Progenitor cell of endocrine pancreas (in vitro differentiated cells): ENCODE measurements around the gene FOXP1. TPM values are rescaled to one million over a fixed set of nuclear protein-coding genes. Genes with fewer than 3 reads are reported as not detected.
A peak's percentile ranks its signal among the peaks of the same experiment; 100 is the strongest.

Experiments used
- DNase-seq: peaks from one replicate; pipeline ENCODE4 v3.0.0; 2021; ENCODE audit warnings: low spot score; ENCODE audit not compliant: unreplicated experiment
- H3K27ac Mint-ChIP-seq: 2 replicates; pipeline ENCODE4 v1.8.0; 2021; ENCODE audit warnings: mild to moderate bottlenecking, moderate library complexity, mixed read lengths
- H3K27me3 Mint-ChIP-seq: 2 replicates; pipeline ENCODE4 v1.8.0; 2021; ENCODE audit warnings: mixed read lengths
- H3K36me3 Mint-ChIP-seq: 2 replicates; pipeline ENCODE4 v1.8.0; 2022; ENCODE audit warnings: mixed read lengths; ENCODE audit not compliant: insufficient read depth
- H3K4me1 Mint-ChIP-seq: 2 replicates; pipeline ENCODE4 v1.8.0; 2021; ENCODE audit warnings: low read depth, mixed read lengths
- H3K4me3 Mint-ChIP-seq: 2 replicates; pipeline ENCODE4 v1.8.0; 2021; ENCODE audit warnings: low read depth, mild to moderate bottlenecking, moderate library complexity, mixed read lengths
- H3K9me3 Mint-ChIP-seq: 2 replicates; pipeline ENCODE4 v1.8.0; 2021; ENCODE audit warnings: low read depth, mixed read lengths
- total RNA-seq: library from RNA; stranded (reverse); gene quantifications from 2 replicates; pipeline ENCODE4 v1.2.1, GENCODE V29; 2021
- TF ChIP-seq, protein P1 (sequence below): fragments of 200-600 bp; sonication (generic); IDR thresholded peaks from one replicate; pipeline ENCODE4 v1.5.0; 2021; ENCODE audit warnings: antibody characterized with exemption, mild to moderate bottlenecking; ENCODE audit not compliant: unreplicated experiment

Gene FOXP1
- total RNA-seq, 1 donor from 2014 or later, result 242 TPM

DNA sequence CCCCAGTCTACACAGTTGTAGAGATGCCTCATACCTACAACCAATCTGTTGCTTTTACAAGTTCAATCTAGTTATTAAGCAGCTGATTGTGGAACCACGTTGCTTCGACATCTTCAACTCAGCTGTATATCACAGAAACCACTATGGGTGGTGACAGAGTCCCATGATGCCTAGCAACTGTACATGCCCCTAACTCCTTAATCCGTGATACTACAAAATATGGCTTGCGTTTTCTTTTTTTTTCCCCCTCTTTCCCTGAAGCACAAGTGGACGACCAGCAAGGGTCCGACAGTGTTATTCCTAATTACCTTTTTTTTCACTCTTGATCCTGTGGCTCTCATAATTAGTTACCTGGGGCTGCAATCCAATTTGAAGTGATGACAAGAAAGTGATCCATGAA lies 478.6 kb downstream of the FOXP1 start:
- no peaks in the 10 kb centered on the region for H3K9me3 Mint-ChIP-seq
- DNase-seq, result no peak
- H3K27ac Mint-ChIP-seq, result peak overlapping the region; percentile 22
- H3K36me3 Mint-ChIP-seq, result peaks cover 24% of the 10 kb centered on the region
- H3K4me1 Mint-ChIP-seq, result peaks cover 41% of the 10 kb centered on the region
- H3K4me3 Mint-ChIP-seq, result no peak overlapping the region
- TF ChIP-seq, protein P1, sequence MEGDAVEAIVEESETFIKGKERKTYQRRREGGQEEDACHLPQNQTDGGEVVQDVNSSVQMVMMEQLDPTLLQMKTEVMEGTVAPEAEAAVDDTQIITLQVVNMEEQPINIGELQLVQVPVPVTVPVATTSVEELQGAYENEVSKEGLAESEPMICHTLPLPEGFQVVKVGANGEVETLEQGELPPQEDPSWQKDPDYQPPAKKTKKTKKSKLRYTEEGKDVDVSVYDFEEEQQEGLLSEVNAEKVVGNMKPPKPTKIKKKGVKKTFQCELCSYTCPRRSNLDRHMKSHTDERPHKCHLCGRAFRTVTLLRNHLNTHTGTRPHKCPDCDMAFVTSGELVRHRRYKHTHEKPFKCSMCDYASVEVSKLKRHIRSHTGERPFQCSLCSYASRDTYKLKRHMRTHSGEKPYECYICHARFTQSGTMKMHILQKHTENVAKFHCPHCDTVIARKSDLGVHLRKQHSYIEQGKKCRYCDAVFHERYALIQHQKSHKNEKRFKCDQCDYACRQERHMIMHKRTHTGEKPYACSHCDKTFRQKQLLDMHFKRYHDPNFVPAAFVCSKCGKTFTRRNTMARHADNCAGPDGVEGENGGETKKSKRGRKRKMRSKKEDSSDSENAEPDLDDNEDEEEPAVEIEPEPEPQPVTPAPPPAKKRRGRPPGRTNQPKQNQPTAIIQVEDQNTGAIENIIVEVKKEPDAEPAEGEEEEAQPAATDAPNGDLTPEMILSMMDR, result no peak
- H3K27me3 Mint-ChIP-seq, result no peaks in the 10 kb centered on the region

DNA sequence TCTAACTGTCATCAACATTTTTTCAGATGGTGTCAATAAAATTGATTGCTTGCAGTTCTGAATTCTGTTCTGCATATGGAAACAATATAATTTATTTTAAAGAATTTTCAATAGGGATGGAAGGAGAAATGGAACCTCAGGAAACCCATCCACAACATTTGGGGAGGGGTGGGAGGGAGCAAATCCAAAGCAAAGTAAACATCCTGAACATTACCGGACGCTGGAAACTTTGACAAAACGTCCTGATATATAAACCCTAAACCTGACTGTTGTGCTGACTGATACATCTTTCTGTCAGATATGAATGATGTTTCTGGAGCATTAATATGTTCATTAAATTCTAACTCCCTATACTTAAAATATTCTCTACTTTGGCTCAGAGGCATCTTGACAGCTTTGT lies 479.0 kb downstream of the FOXP1 start:
- TF ChIP-seq, protein P1, result no peak
- Mint-ChIP-seq H3K27ac (no peak overlapping the region), H3K4me3 (no peak overlapping the region), H3K27me3 (no peaks in the 10 kb centered on the region), H3K9me3 (no peaks in the 10 kb centered on the region), H3K36me3 (peaks cover 20% of the 10 kb centered on the region), H3K4me1 (peaks cover 39% of the 10 kb centered on the region)
- DNase-seq, result no peak

DNA sequence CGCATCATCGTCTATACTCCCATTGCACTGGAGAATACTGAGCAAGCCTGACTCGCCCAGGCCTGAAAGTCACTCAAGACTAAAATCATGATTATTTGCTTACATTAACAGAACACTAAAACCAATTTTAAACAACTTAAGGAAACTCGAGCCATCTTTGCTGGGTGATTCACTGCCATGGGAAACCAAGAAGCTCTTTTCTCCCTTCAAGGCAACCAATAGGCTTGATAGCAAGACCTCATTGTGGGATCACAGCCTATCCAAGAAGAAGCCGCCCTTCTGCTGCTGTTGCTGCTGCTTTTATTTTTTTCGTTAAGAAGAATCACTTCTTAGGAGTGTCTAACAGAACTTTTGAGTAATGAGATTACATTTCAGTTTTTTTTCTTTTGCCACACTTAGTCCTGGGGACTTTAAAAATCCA lies 479.4 kb downstream of the FOXP1 start:
- Mint-ChIP-seq H3K4me1 (peaks cover 39% of the 10 kb centered on the region), H3K9me3 (no peaks in the 10 kb centered on the region), H3K27ac (peak overlapping the region; percentile 53), H3K4me3 (no peak overlapping the region), H3K36me3 (peaks cover 16% of the 10 kb centered on the region), H3K27me3 (no peaks in the 10 kb centered on the region)
- TF ChIP-seq, protein P1, result no peak
- no peak for DNase-seq

DNA sequence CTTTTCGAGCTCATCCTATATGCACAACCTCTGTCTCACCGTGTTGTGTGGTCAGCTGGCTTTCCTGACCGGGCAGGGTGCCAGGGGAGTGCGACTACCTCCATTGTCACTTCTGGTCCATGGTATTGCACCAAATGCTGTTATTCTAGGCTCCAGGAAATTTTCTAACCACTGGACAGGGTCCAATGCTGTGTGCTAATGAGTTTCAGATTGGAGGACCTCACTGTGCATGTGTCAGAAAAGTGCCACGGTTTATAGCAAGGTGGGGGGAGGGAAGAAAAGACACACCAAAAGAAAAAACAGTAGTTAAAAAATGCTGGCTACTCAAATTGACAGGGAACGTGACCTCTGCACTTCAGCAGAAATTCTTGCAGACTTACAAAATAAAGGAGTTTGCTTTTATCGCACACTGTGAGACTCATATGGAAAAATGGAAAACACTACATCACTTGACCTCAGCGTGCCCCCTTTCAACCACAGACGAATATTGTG lies 480.1 kb downstream of the FOXP1 start:
- peak overlapping the region; percentile 51 for H3K27ac Mint-ChIP-seq
- no peaks in the 10 kb centered on the region for H3K27me3 Mint-ChIP-seq
- TF ChIP-seq, protein P1, result no peak
- no peak for DNase-seq
- peaks cover 10% of the 10 kb centered on the region for H3K36me3 Mint-ChIP-seq
- H3K4me1 Mint-ChIP-seq, result peaks cover 38% of the 10 kb centered on the region
- H3K9me3 Mint-ChIP-seq, result no peaks in the 10 kb centered on the region
- H3K4me3 Mint-ChIP-seq, result no peak overlapping the region

DNA sequence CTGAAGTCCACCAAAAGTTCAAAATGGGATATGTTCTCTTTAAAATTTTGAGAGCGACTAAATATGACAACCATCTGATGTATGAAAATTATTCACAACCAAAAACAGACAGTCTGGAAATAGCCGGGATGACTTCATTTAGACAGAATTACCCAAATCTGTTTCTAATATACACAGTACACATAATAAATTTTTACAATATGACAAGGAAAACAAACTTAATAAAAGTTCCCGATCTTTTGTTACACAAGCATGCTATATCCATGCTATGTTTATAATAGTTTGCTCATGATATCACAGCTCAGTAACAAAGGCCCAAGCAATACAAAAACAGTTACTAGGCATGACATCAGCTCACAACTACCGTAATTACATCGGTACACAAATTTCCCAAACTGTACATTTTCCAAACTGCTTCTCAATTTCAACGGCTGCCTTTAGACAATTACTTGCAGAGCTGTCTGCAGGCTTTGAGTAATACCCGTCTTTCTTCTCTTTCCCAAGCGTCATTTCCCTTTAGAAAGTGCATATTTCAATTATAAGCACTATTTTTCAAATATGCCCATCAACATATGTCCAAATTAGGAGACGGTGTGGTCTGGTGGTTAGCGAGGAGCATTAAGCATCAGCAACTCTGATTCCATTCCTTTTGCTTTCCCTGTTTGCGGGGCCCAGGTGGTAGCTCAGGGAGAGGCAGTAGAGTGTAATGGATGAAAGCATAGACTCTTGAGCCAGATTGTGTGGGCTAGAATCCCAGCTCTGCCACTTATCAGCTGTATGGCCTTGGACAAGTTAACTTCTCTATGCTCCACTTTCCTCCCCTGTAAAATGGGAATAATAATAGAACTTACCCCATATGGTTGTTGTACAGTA lies 481.2 kb downstream of the FOXP1 start:
- Mint-ChIP-seq H3K27me3 (no peaks in the 10 kb centered on the region), H3K9me3 (no peaks in the 10 kb centered on the region), H3K36me3 (peaks cover 8% of the 10 kb centered on the region), H3K4me1 (peaks cover 36% of the 10 kb centered on the region), H3K4me3 (no peak overlapping the region), H3K27ac (no peak overlapping the region)
- no peak for DNase-seq
- TF ChIP-seq, protein P1, result no peak
